Skin of body (tissue), 2 donors: Measurements from ENCODE around the gene ORAI3. TPM values are rescaled to one million over a fixed set of nuclear protein-coding genes. Genes with fewer than 3 reads are reported as not detected.
A peak's percentile ranks its signal among the peaks of the same experiment; 100 is the strongest.

Experiments used
- DNase-seq: peaks from one replicate; lab custom pipeline; 2025; lab: John Stamatoyannopoulos, UW
- total RNA-seq: library from RNA; depleted of rRNA; stranded (reverse); fragments of >200 nt; gene quantifications from one replicate; pipeline ENCODE4 v1.2.3, GENCODE V29; 2014

Gene ORAI3
- total RNA-seq, 1 donor from 2014 or later, result 10.3 TPM

- DNase-seq, result no peak
These were observed 2.0 kb upstream of the ORAI3 start for GRCh38 chr16:30946671-30947540.

DNA sequence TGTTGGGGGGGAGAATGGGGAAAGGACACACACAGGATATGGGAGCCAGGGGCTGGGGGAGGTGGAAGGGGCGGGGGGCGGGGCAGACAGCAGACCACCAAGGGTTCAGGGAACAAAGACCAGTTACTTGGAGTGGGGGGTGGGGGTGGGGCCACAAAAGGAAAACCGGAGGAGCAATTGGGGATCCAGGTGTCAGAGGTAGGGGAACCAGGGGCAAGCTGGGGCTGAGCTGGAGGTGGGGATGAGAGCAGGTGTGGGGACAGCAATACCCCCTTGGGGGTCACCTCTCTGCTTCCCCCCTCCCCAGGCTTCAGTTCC lies 1.4 kb upstream of the ORAI3 start:
- no peak for DNase-seq

GRCh38 chr16:30947859-30948666 lies 805 bp upstream of the ORAI3 start:
- DNase-seq, result peak; percentile 96

DNA sequence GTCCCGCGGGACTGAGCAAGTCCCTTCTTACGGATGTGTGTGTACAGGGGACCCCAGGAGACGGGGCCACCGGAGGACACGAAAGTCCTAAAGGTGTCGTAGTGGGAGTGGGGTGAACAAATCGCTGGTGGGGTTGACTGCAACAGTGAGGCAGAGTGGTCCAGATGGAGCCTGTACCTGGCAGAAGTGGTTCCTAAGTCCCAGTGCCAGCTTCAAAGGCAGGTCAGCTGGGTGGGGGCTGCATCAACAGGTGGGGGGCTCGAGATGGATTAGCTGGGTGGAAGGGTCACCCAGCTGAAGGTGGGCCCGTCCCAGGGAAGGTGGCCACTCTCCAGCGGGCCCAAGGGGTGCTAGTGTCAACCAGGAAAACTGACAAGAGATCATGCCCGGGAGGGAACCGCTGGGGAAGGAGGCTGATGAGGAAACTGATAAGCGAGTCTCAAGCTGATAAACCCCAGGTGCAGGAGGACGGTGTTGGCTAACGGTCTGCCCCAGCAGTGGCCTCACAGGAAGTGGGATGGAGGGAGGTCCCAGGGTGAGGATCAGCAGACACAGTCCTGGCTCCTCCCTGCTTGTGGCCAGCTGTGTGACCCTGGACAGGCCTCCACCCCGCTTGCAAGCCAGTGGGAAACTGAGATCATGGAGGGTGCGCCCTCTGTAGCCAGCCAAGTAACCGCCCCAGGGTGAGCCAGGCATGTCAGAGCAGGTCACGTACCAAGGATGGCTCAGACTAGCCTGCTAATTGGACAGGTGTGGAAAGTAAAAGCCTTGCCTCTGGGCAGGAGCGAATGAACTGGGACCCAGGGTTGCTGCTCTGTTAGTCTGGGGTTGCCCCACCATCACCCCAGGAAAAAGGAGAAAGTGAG lies 1.0 kb downstream of the ORAI3 start:
- peak; percentile 60 for DNase-seq

DNA sequence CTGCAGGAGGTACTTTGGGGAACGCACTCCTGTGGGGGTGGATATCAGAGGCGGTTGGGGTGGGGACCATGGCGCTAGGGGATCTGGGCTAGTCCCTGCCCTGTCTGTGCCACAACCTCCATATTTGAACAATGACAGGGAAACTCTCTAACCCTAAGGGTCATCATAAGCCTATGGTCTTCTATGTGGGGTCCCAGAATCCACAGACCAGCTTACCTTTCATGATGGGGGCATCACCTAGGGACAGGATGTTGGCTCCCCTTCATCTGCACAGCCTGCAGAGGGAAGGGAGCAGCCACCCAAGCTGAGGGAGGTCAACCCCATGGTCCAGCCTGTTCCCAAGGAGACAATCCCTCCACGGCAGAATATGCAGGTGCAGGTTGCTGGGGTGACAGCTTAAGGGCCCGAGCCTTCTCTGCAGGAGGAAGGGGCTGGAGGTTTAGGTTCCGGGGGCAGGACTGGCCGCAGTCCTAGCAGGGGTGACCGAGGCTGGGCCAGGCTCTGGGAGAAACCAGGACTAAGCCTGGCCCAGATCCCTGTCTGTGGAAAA lies 1.7 kb downstream of the ORAI3 start:
- no peak for DNase-seq

GRCh38 chr16:30951193-30951592 lies 2.3 kb downstream of the ORAI3 start:
- no peak for DNase-seq

DNA sequence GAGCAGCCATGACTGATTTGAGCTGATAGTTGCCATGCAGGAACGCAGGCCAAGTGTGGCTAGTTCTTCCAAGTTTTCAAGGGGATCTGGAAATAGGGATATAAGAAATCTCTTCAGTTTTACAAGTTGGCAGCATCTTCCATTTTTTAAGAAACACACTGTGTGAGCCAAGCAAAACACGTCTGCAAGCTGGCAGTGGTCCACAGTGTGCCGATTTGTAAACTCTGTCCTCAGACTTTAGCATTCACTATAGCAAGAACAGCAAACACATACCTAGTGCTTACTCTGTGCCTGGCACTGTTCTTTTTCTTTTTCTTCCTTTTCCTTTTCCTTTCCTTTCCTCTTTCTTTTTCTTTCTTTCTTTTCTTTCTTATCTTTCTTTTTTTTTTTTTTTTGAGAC lies 2.9 kb downstream of the ORAI3 start:
- peak; percentile 38 for DNase-seq

GRCh38 chr16:30953111-30953510 lies 4.2 kb downstream of the ORAI3 start:
- no peak for DNase-seq

- DNase-seq, result no peak
These were observed 4.8 kb downstream of the ORAI3 start for GRCh38 chr16:30953511-30954124.

GRCh38 chr16:30954993-30955392 lies 6.1 kb downstream of the ORAI3 start:
- DNase-seq, result no peak

GRCh38 chr16:30956601-30957455 lies 8.0 kb downstream of the ORAI3 start:
- DNase-seq, result peak; percentile 76

DNA sequence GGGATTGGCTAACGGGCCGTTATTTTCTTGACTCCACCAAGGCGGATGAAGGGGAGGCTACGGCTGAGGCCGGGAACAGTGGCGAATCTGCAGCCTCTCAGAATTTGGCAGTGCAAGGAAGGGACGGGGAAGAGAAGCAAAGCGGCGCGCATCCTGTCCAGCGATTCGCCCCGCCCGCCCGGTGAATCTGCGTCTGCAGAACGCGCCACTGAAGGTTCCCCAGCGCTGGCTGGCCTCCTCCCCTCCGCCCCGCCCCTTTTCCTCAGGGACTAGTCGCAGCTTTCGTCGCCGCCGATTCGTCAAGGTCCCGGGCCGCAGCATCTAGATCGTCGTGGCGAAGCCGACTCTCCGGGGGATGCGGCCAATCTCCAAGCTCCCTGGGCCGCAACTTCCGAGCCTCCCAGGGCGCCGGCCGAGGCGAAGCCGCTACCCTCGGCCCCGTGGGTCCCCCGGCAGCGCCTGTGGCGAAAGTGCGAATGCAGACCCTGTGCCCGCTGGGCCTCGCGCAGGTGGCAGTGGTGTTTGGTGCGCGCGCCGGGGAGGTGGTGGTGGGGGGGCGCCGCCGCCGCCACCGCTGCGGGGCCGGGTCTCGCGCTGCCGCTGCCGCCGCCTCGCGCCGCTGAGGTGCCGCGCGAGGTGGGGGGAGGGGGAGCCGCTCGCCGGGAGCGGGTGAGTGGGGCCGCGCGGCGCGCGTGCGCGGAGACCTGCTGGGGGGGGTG lies 8.7 kb downstream of the ORAI3 start, which contains the start of gene SETD1A:
Gene SETD1A, plus strand, starts transcription at position 299 of the 719 bp plus-strand sequence. CDS start 978 bp downstream, outside the sequence.
- DNase-seq, result peak; percentile 97

GRCh38 chr16:30958175-30959079 lies 9.6 kb downstream of the ORAI3 start:
- DNase-seq, result no peak

- no peak for DNase-seq
These were observed 12.5 kb downstream of the ORAI3 start for GRCh38 chr16:30961384-30961783.

GRCh38 chr16:30963925-30964511 lies 15.2 kb downstream of the ORAI3 start:
- DNase-seq, result no peak

GRCh38 chr16:30964574-30965226 lies 15.8 kb downstream of the ORAI3 start:
- no peak for DNase-seq

DNA sequence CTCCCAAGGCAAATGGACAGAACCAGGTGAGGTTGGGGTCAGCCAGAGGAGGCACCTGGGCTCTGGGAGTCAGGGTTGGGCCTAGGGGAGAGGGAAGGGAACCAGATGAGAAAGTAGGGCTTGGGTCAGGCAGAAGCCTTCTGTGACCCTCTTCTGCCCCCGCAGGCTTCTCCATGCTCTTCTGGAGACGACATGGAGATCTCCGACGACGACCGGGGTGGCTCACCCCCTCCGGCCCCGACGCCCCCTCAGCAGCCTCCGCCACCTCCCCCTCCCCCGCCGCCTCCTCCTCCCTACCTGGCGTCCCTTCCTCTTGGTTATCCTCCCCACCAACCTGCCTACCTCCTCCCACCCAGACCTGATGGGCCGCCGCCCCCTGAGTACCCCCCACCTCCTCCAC lies 16.6 kb downstream of the ORAI3 start:
- no peak for DNase-seq
